ENCODE measurements around the gene BBS12. TPM values are rescaled to one million over a fixed set of nuclear protein-coding genes. Genes with fewer than 3 reads are reported as not detected.

BBS12 gene
- total RNA-seq, 1 donor from 2014 or later = 4.6 TPM

DNA sequence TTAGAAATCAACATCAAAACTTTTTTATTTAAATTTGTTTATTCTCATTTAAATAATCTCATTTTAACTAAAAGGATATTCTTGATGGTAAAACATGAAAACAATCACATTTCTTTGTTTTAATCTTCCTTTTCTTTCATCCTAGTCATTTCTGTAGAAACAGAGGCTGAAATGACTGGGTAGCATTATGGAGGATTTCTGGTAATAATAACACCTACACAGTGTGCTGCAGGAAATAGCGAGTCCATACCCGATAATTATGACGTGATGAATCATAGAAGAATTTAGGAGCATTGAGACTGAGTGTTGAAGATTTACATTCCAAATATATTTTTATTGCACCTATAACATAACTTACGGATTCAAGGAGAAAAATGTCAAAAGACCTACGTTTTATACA is 31.4 kb upstream of the BBS12 start:
- Mint-ChIP-seq H3K9me3 (ENCODE audit: unreplicated experiment) (no peaks in the 10 kb centered on the region), H3K27ac (ENCODE audit: unreplicated experiment) (no peak overlapping the region), H3K4me3 (ENCODE audit: unreplicated experiment) (no peak overlapping the region), H3K36me3 (ENCODE audit: low read depth, unreplicated experiment) (no peaks in the 10 kb centered on the region), H3K4me1 (ENCODE audit: unreplicated experiment) (peaks cover 3% of the 10 kb centered on the region), H3K27me3 (ENCODE audit: unreplicated experiment) (no peaks in the 10 kb centered on the region)
- no peak for DNase-seq (ENCODE audit: low spot score)
- TF ChIP-seq, protein P1, sequence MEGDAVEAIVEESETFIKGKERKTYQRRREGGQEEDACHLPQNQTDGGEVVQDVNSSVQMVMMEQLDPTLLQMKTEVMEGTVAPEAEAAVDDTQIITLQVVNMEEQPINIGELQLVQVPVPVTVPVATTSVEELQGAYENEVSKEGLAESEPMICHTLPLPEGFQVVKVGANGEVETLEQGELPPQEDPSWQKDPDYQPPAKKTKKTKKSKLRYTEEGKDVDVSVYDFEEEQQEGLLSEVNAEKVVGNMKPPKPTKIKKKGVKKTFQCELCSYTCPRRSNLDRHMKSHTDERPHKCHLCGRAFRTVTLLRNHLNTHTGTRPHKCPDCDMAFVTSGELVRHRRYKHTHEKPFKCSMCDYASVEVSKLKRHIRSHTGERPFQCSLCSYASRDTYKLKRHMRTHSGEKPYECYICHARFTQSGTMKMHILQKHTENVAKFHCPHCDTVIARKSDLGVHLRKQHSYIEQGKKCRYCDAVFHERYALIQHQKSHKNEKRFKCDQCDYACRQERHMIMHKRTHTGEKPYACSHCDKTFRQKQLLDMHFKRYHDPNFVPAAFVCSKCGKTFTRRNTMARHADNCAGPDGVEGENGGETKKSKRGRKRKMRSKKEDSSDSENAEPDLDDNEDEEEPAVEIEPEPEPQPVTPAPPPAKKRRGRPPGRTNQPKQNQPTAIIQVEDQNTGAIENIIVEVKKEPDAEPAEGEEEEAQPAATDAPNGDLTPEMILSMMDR (IDR thresholded peaks at IDR 0.05; ENCODE audit: unreplicated experiment) = no peak

DNA sequence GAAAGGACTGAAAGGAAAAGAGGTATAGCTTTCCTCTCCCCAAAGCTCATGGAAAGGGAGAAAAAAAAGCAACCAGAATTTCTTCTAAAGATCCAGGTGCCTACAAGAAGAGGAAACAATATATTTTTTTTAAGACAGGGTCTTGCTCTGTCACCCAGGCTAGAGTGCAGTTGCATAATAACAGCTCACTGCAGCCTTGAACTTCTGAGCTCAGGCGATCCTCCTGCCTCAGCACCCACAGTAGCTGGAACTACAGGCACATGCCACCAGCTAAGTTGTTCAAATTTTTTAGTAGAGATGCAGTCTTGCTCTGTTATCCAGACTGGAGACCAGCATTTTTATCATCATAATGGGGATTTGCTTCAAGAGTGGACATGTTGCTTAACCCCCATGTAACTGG is 30.5 kb upstream of the BBS12 start:
- H3K4me3 Mint-ChIP-seq (ENCODE audit: unreplicated experiment) = no peak overlapping the region

DNA sequence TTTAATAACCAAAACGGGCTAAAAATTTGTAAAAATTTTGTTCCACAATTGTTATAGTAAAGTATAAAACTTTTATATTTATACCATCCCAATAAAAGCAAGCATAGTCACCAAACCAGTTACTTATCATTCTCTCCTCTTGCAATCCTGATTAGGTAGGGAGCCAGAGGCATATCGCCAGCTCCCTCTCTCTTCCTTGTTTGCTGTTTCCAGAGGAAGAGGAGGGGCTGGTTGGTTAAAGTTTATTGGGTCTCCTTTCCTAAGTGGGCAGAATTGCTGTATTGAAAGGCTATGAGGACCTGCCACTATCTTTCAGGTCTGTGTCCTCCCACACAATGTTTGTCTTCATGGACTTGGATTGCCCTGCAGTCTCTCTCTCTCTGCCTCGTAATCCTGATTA is 29.6 kb upstream of the BBS12 start:
- peaks cover 3% of the 10 kb centered on the region for H3K4me1 Mint-ChIP-seq (ENCODE audit: unreplicated experiment)
- TF ChIP-seq, protein P1 (IDR thresholded peaks at IDR 0.05; ENCODE audit: unreplicated experiment) = no peak
- no peaks in the 10 kb centered on the region for H3K27me3 Mint-ChIP-seq (ENCODE audit: unreplicated experiment)
- no peak for DNase-seq (ENCODE audit: low spot score)
- H3K27ac Mint-ChIP-seq (ENCODE audit: unreplicated experiment) = no peak overlapping the region
- no peak overlapping the region for H3K4me3 Mint-ChIP-seq (ENCODE audit: unreplicated experiment)
- H3K36me3 Mint-ChIP-seq (ENCODE audit: low read depth, unreplicated experiment) = no peaks in the 10 kb centered on the region
- H3K9me3 Mint-ChIP-seq (ENCODE audit: unreplicated experiment) = no peaks in the 10 kb centered on the region

More for the DNA sequence above, 30.5 kb upstream of the BBS12 start:
- TF ChIP-seq, protein P1 (IDR thresholded peaks at IDR 0.05; ENCODE audit: unreplicated experiment) = no peak
- Mint-ChIP-seq H3K27me3 (ENCODE audit: unreplicated experiment) (no peaks in the 10 kb centered on the region), H3K27ac (ENCODE audit: unreplicated experiment) (no peak overlapping the region), H3K36me3 (ENCODE audit: low read depth, unreplicated experiment) (no peaks in the 10 kb centered on the region), H3K4me1 (ENCODE audit: unreplicated experiment) (peaks cover 3% of the 10 kb centered on the region), H3K9me3 (ENCODE audit: unreplicated experiment) (no peaks in the 10 kb centered on the region)
- DNase-seq (ENCODE audit: low spot score) = no peak

DNA sequence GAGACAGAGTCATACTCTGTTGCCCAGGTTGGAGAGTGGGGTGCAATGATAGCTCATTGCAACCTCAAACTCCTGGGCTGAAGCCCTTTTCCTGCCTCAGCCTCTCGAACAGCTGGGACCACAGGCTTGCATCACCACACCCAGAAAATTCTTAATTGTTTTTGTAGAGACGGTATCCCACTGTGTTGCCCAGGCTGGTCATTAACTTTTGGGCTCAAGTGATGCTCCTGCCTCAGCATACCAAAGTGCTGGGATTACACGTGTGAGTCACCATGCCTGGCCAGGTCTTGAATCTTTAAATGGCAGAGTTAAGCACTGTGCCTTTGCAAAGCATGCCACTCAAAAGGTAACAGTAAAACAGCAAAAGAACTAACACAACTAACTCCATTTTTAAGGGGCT is 28.6 kb upstream of the BBS12 start:
- H3K27ac Mint-ChIP-seq (ENCODE audit: unreplicated experiment) = no peak overlapping the region
- no peak for DNase-seq (ENCODE audit: low spot score)

DNA sequence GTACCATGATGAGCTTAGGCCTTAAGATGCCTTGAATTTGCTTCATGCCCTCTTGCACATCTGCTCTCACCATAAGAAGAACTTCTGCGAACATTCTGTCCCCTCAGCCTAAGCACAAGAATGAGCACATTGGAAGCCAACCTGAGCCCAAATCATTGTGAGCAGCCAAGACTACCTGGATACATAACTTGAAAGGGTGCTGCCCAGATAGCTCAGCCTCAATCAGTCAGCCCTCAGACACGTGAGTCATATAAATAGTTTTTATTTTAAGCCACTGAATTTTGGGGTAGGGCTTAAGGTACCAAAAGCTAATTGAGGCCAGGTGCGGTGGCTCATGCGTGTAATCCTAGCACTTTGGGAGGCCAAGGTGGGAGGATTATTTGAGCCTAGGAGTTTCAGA is 27.5 kb upstream of the BBS12 start:
- H3K27ac Mint-ChIP-seq (ENCODE audit: unreplicated experiment) = no peak overlapping the region

More for the DNA sequence above, 28.6 kb upstream of the BBS12 start:
- TF ChIP-seq, protein P1 (IDR thresholded peaks at IDR 0.05; ENCODE audit: unreplicated experiment) = no peak
- H3K4me3 Mint-ChIP-seq (ENCODE audit: unreplicated experiment) = no peak overlapping the region
- H3K4me1 Mint-ChIP-seq (ENCODE audit: unreplicated experiment) = peaks cover 3% of the 10 kb centered on the region
- no peaks in the 10 kb centered on the region for H3K27me3 Mint-ChIP-seq (ENCODE audit: unreplicated experiment)
- H3K9me3 Mint-ChIP-seq (ENCODE audit: unreplicated experiment) = no peaks in the 10 kb centered on the region
- no peaks in the 10 kb centered on the region for H3K36me3 Mint-ChIP-seq (ENCODE audit: low read depth, unreplicated experiment)

More for the DNA sequence above, 27.5 kb upstream of the BBS12 start:
- DNase-seq (ENCODE audit: low spot score) = no peak
- peaks cover 1% of the 10 kb centered on the region for H3K4me1 Mint-ChIP-seq (ENCODE audit: unreplicated experiment)
- no peaks in the 10 kb centered on the region for H3K36me3 Mint-ChIP-seq (ENCODE audit: low read depth, unreplicated experiment)
- TF ChIP-seq, protein P1 (IDR thresholded peaks at IDR 0.05; ENCODE audit: unreplicated experiment) = no peak
- no peaks in the 10 kb centered on the region for H3K27me3 Mint-ChIP-seq (ENCODE audit: unreplicated experiment)
- no peak overlapping the region for H3K4me3 Mint-ChIP-seq (ENCODE audit: unreplicated experiment)
- H3K9me3 Mint-ChIP-seq (ENCODE audit: unreplicated experiment) = no peaks in the 10 kb centered on the region
